Stimulated activated CD4-positive, alpha-beta T cell treated with anti-CD3 and anti-CD28 coated beads, Interleukin-2, amount 100 ng/mL, for 24 hours (primary cell): ENCODE measurements around the gene TPP1.

ENCODE experiments used
- DNase-seq, 2 donors: peaks; one replicate each; pipeline ENCODE4 v3.0.0-alpha.2; 2020

The TPP1 gene

GRCh38 chr11:6619004-6619745 is at the start of gene TPP1:
Gene TPP1, minus strand, starts transcription at chr11:6619422. Its CDS starts 22 bp downstream, at chr11:6619400.
- DNase-seq, result peak; percentile 83 to 88

- no peak for DNase-seq
These were observed 48.6 kb upstream of the TPP1 start for GRCh38 chr11:6667733-6668374.

GRCh38 chr11:6666302-6667183 is 47.3 kb upstream of the TPP1 start:
- no peak for DNase-seq

- DNase-seq, result no peak
These were observed 45.3 kb upstream of the TPP1 start for GRCh38 chr11:6664551-6664950.

GRCh38 chr11:6663794-6664469 is 44.7 kb upstream of the TPP1 start:
- no peak for DNase-seq

GRCh38 chr11:6660712-6661111 is 41.5 kb upstream of the TPP1 start:
- no peak for DNase-seq

- DNase-seq, result no peak
These were observed 39.4 kb upstream of the TPP1 start for GRCh38 chr11:6658647-6659046.

GRCh38 chr11:6657346-6657745 is 38.1 kb upstream of the TPP1 start:
- no peak for DNase-seq

GRCh38 chr11:6656936-6657335 is 37.7 kb upstream of the TPP1 start:
- no peak for DNase-seq

- DNase-seq, result no peak
These were observed 37.3 kb upstream of the TPP1 start for GRCh38 chr11:6656584-6656915.

GRCh38 chr11:6655790-6656583 is 36.8 kb upstream of the TPP1 start, which contains the start of gene DCHS1:
Gene DCHS1, minus strand, starts transcription at chr11:6655809. Its CDS starts 14,196 bp downstream, at chr11:6641613.
- DNase-seq, result no peak

GRCh38 chr11:6655020-6655789 is 36.0 kb upstream of the TPP1 start:
- peak; percentile 30 to 41 for DNase-seq

GRCh38 chr11:6654281-6655019 is 35.2 kb upstream of the TPP1 start:
- no peak for DNase-seq

GRCh38 chr11:6653656-6654055 is 34.4 kb upstream of the TPP1 start:
- DNase-seq, result no peak

- no peak for DNase-seq
These were observed 33.9 kb upstream of the TPP1 start for GRCh38 chr11:6653097-6653496.

GRCh38 chr11:6652182-6652581 is 33.0 kb upstream of the TPP1 start:
- DNase-seq, result no peak

- DNase-seq, result peak in 1 of 2 donors; percentile 35
These were observed 31.8 kb upstream of the TPP1 start for GRCh38 chr11:6650980-6651379.

GRCh38 chr11:6650104-6650503 is 30.9 kb upstream of the TPP1 start:
- no peak for DNase-seq

- DNase-seq, result no peak
These were observed 29.3 kb upstream of the TPP1 start for GRCh38 chr11:6648501-6648900.

- DNase-seq, result no peak
These were observed 28.6 kb upstream of the TPP1 start for GRCh38 chr11:6647836-6648235.
